Neural cell (in vitro differentiated cells): ENCODE measurements around the gene SELENOI. TPM values are rescaled to one million over a fixed set of nuclear protein-coding genes. Genes with fewer than 3 reads are reported as not detected.

ENCODE experiments used
- H2AFZ ChIP-seq: fragments of 200-600, 300-800 bp; sonication (generic), shearing (Covaris generic); 2 replicates; pipeline ENCODE4 v1.6.0; 2014; ENCODE audit warnings: low read depth, mild to moderate bottlenecking, antibody characterized with exemption, low read length, moderate library complexity
- H3F3A ChIP-seq: fragments of 200-600 bp; shearing (Covaris generic); 2 replicates; pipeline ENCODE4 v1.6.1; 2016; ENCODE audit warnings: mild to moderate bottlenecking, moderate library complexity, mixed read lengths, antibody characterized with exemption, low read length; ENCODE audit not compliant: insufficient read depth, poor library complexity, severe bottlenecking
- H3K27ac ChIP-seq: fragments of 200-600, 300-800 bp; sonication (generic), shearing (Covaris generic); 2 replicates; pipeline ENCODE4 v1.5.1; 2014; ENCODE audit warnings: mild to moderate bottlenecking, low read length, moderate library complexity
- H3K27me3 ChIP-seq: fragments of 300-800, 200-600 bp; sonication (generic), shearing (Covaris generic); 2 replicates; pipeline ENCODE4 v1.6.0; 2014; ENCODE audit warnings: mild to moderate bottlenecking, low read depth, low read length, moderate library complexity; ENCODE audit not compliant: insufficient read depth
- H3K36me3 ChIP-seq: fragments of 300-800, 200-600 bp; sonication (generic), shearing (Covaris generic); 2 replicates; pipeline ENCODE4 v1.5.1; 2014; ENCODE audit warnings: mild to moderate bottlenecking, antibody characterized with exemption, low read length, moderate library complexity; ENCODE audit not compliant: insufficient read depth
- H3K4me2 ChIP-seq: fragments of 300-800, 200-600 bp; sonication (generic), shearing (Covaris generic); 2 replicates; pipeline ENCODE4 v1.6.0; 2014; ENCODE audit warnings: mild to moderate bottlenecking, low read length
- H3K4me3 ChIP-seq: fragments of 300-800, 200-600 bp; sonication (generic), shearing (Covaris generic); 2 replicates; pipeline ENCODE4 v1.5.1; 2014; ENCODE audit warnings: mild to moderate bottlenecking, low read length, moderate library complexity
- H3K79me2 ChIP-seq: fragments of 200-600 bp; shearing (Covaris generic); replicated peaks from 2 replicates; pipeline ENCODE4 v1.6.0; 2014; ENCODE audit warnings: mild to moderate bottlenecking, low read length, moderate library complexity; ENCODE audit not compliant: insufficient read depth
- H3K9ac ChIP-seq: fragments of 300-800, 200-600 bp; sonication (generic), shearing (Covaris generic); 2 replicates; pipeline ENCODE4 v1.6.1; 2016; ENCODE audit warnings: mild to moderate bottlenecking, low read length, mixed read lengths
- H3K9me2 ChIP-seq: fragments of 200-600 bp; shearing (Covaris generic); 2 replicates; pipeline ENCODE4 v1.6.1; 2016; ENCODE audit warnings: mild to moderate bottlenecking, low read length, mixed read lengths; ENCODE audit not compliant: insufficient read depth
- H3K9me3 ChIP-seq: fragments of 200-600, 300-800 bp; sonication (generic), shearing (Covaris generic); 2 replicates; pipeline ENCODE4 v1.6.1; 2016; ENCODE audit warnings: mild to moderate bottlenecking, mixed run types, low read length, moderate library complexity, mixed read lengths
- H4K20me1 ChIP-seq: fragments of 200-600 bp; shearing (Covaris generic); 2 replicates; pipeline ENCODE4 v1.6.1; 2016; ENCODE audit warnings: mild to moderate bottlenecking, mixed run types; ENCODE audit not compliant: insufficient read depth
- CTCF ChIP-seq: fragments of 450-650 bp; IDR thresholded peaks from 2 replicates; pipeline ENCODE4 v1.5.1; 2014; ENCODE audit warnings: antibody characterized with exemption, mild to moderate bottlenecking, moderate library complexity; ENCODE audit not compliant: poor library complexity, severe bottlenecking
- EP300 ChIP-seq: fragments of 450-650 bp; conservative IDR thresholded peaks from 2 replicates; pipeline ENCODE4 v1.6.1; 2014; ENCODE audit warnings: antibody characterized with exemption, mild to moderate bottlenecking, moderate library complexity; ENCODE audit not compliant: poor library complexity, severe bottlenecking
- EZH2 ChIP-seq: fragments of 200-600, 300-800 bp; shearing (Covaris generic), sonication (generic); IDR thresholded peaks from 2 replicates; pipeline ENCODE4 v1.6.1; 2014; ENCODE audit warnings: antibody characterized with exemption, low read length, borderline replicate concordance, mild to moderate bottlenecking; ENCODE audit not compliant: insufficient read depth, poor library complexity, severe bottlenecking
- MXI1 ChIP-seq: fragments of 450-650 bp; conservative IDR thresholded peaks from 2 replicates; pipeline ENCODE4 v1.6.1; 2014; ENCODE audit warnings: antibody characterized with exemption, mild to moderate bottlenecking; ENCODE audit not compliant: poor library complexity, severe bottlenecking
- POLR2AphosphoS5 ChIP-seq: IDR thresholded peaks from 2 replicates; pipeline ENCODE4 v1.6.1; 2012
- RAD21 ChIP-seq: fragments of 450-650 bp; conservative IDR thresholded peaks from 2 replicates; pipeline ENCODE4 v1.6.1; 2014; ENCODE audit warnings: antibody characterized with exemption, mild to moderate bottlenecking, moderate library complexity
- REST ChIP-seq: IDR thresholded peaks from 2 replicates; pipeline ENCODE4 v1.6.1; 2012; ENCODE audit warnings: borderline replicate concordance
- SMC3 ChIP-seq: fragments of 450-650 bp; conservative IDR thresholded peaks from 2 replicates; pipeline ENCODE4 v1.6.1; 2014; ENCODE audit warnings: antibody characterized with exemption, mild to moderate bottlenecking, moderate library complexity; ENCODE audit not compliant: poor library complexity
- TAF1 ChIP-seq: IDR thresholded peaks from 2 replicates; pipeline ENCODE4 v1.6.1; 2012; ENCODE audit warnings: low read depth
- polyA plus RNA-seq: library from polyadenylated mRNA; depleted of rRNA; stranded (reverse); fragments of >200 nt; gene quantifications from 2 replicates; pipeline ENCODE4 v1.2.3, GENCODE V29; 2014

Gene SELENOI
- polyA plus RNA-seq, 1 donor from 2014 or later = 25.2 TPM

- Histone ChIP-seq H3K4me3 (no peak overlapping the region), H3F3A (no peaks in the 10 kb centered on the region), H3K36me3 (no peaks in the 10 kb centered on the region), H3K9me3 (no peaks in the 10 kb centered on the region), H4K20me1 (no peaks in the 10 kb centered on the region), H2AFZ (no peak overlapping the region), H3K27me3 (no peaks in the 10 kb centered on the region), H3K9me2 (no peaks in the 10 kb centered on the region), H3K27ac (no peak overlapping the region), H3K9ac (no peak overlapping the region), H3K4me2 (no peak overlapping the region), H3K79me2 (no peaks in the 10 kb centered on the region)
- TF ChIP-seq EZH2 (no peak), RAD21 (no peak), MXI1 (no peak), CTCF (no peak), SMC3 (no peak), EP300 (no peak), REST (no peak), TAF1 (no peak), POLR2AphosphoS5 (no peak)
These were observed 54.8 kb downstream of the SELENOI start for GRCh38 chr2:26400723-26401122.

DNA sequence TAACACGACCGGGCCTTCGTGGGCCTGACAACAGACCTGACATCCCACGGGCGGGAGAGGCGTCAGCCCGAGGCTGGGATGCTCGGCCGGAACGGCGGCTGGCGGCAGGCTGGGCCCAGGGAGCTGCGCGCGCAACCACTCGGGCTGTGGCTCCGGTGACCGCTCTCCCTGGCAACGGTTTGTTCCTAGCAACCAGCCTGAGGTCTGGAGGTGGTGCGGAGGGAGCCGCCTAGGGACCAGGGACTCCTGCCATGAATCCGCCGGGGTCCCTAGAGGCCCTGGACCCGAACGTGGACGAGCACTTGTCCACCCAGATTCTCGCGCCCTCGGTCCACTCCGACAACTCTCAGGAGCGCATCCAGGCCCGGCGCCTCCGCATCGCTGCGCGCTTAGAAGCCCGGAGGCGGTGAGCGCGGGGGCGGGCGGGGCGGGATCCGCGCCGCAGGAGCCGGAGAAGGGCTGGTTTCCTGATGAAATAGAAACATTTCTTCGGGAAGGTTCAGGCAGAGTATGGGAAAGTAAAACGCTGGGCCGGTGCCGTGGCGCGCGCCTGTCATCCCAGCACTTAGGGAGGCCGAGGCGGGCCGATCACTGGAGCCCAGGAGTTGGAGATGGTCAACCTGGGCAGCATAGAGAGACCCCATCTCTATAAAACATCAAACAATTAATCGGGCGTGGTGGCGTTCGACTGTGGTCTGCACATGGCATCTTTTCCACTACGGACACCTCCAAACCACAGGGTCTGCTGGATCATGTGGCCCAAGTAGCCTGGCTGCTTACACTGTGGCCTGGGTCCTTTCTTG, 56.0 kb downstream of the SELENOI start, which contains the start of gene DRC1:
TSS of gene DRC1 (plus strand) at position 182 of the 803 bp plus-strand sequence. CDS start at position 252, 70 bp downstream.
- Histone ChIP-seq H3F3A (no peaks in the 10 kb centered on the region), H4K20me1 (no peaks in the 10 kb centered on the region), H3K4me3 (peak within 1 kb of the TSS; percentile 67), H3K9me2 (no peaks in the 10 kb centered on the region), H3K27me3 (no peaks in the 10 kb centered on the region), H3K36me3 (no peaks in the 10 kb centered on the region), H2AFZ (peak within 1 kb of the TSS; percentile 24), H3K9ac (peak within 1 kb of the TSS; percentile 54), H3K79me2 (no peaks in the 10 kb centered on the region), H3K9me3 (no peaks in the 10 kb centered on the region), H3K4me2 (peak within 1 kb of the TSS; percentile 25), H3K27ac (peak within 1 kb of the TSS; percentile 20)
- TF ChIP-seq EP300 = no peak
- TF ChIP-seq SMC3 = no peak
- TF ChIP-seq REST = no peak
- TF ChIP-seq POLR2AphosphoS5 = peak; percentile 27
- no peak for TF ChIP-seq TAF1
- TF ChIP-seq MXI1 = peak; percentile 39
- TF ChIP-seq EZH2 = no peak
